Adrenal gland (tissue), 5 donors: ENCODE measurements around the gene DNAH17.

Experiments used
- POLR2A ChIP-seq, 2 donors: fragments of 450-650 bp; IDR thresholded peaks; one replicate each; pipeline ENCODE4 v1.6.1; 2017; ENCODE audit warnings: antibody characterized with exemption in 2 of 2, mild to moderate bottlenecking in 2 of 2, moderate library complexity in 1 of 2
- TF ChIP-seq, protein P1 (sequence below), 6 experiments: fragments of 450-650 bp in 4 of 6; fragments of 200-600 bp in 2 of 6; sonication (generic) in 1 of 6; IDR thresholded peaks; 1 replicate in 5 of 6; 2 replicates in 1 of 6; pipeline versions ENCODE4 v1.5.1 to v1.8.0; 2016 to 2021; ENCODE audit warnings: antibody characterized with exemption in 6 of 6, mild to moderate bottlenecking in 2 of 6, moderate library complexity in 1 of 6
- donor health status: DM: no; HTN: no; CAD: no.

GRCh38 chr17:78411241-78411857 is 165.8 kb downstream of the DNAH17 start:
- TF ChIP-seq, protein P1, sequence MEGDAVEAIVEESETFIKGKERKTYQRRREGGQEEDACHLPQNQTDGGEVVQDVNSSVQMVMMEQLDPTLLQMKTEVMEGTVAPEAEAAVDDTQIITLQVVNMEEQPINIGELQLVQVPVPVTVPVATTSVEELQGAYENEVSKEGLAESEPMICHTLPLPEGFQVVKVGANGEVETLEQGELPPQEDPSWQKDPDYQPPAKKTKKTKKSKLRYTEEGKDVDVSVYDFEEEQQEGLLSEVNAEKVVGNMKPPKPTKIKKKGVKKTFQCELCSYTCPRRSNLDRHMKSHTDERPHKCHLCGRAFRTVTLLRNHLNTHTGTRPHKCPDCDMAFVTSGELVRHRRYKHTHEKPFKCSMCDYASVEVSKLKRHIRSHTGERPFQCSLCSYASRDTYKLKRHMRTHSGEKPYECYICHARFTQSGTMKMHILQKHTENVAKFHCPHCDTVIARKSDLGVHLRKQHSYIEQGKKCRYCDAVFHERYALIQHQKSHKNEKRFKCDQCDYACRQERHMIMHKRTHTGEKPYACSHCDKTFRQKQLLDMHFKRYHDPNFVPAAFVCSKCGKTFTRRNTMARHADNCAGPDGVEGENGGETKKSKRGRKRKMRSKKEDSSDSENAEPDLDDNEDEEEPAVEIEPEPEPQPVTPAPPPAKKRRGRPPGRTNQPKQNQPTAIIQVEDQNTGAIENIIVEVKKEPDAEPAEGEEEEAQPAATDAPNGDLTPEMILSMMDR (IDR thresholded peaks at IDR 0.05): no peak
- no peak for TF ChIP-seq POLR2A (IDR thresholded peaks at IDR 0.05)
